Panc1 (cell line): ENCODE data around the gene SPECC1L. TPM values are rescaled to one million over a fixed set of nuclear protein-coding genes. Genes with fewer than 3 reads are reported as not detected.

Experiments
- ATAC-seq: fragments of 200-7000 bp; cut with Tn5 transposase; 2 replicates; pipeline ENCODE4 v1.9.1; 2020; ENCODE audit warnings: mild to moderate bottlenecking, moderate library complexity
- BruUV-seq: library from RNA; stranded (reverse); fragments of 400-500 nt; replicated peaks from 2 replicates; lab custom pipeline; 2021; lab: Mats Ljungman, UMichigan
- CTCF ChIA-PET: fragments of 300-600 bp; sonication (Branson Sonifier 250); formaldehyde crosslinking; loops from one replicate; lab custom pipeline; 2022; ENCODE audit warnings: antibody characterized with exemption; lab: Charles Lee
- POLR2A ChIA-PET: fragments of 300-600 bp; sonication (Branson Sonifier 250); formaldehyde crosslinking; loops from one replicate; lab custom pipeline; 2022; ENCODE audit warnings: antibody characterized with exemption; lab: Charles Lee
- DNase-seq: peaks from one replicate; pipeline ENCODE4 v3.0.0-alpha.2; 2010; ENCODE audit warnings: low read depth, low spot score
- H3K27ac ChIP-seq: 2 replicates; pipeline ENCODE4 v1.5.1; 2011; ENCODE audit warnings: mild to moderate bottlenecking, low read length, inconsistent platforms
- H3K27me3 ChIP-seq: fragments of 200-500 bp; sonication (Bioruptor generic); 2 replicates; pipeline ENCODE4 v1.6.0; 2014; ENCODE audit warnings: low read length, inconsistent platforms; ENCODE audit not compliant: control insufficient read depth, insufficient read depth
- H3K36me3 ChIP-seq: fragments of 200-500 bp; sonication (Bioruptor generic); 2 replicates; pipeline ENCODE4 v1.5.1; 2014; ENCODE audit warnings: inconsistent platforms, mild to moderate bottlenecking, low read length, moderate library complexity; ENCODE audit not compliant: control insufficient read depth, insufficient read depth
- H3K4me1 ChIP-seq: 2 replicates; pipeline ENCODE4 v1.5.1; 2011; ENCODE audit warnings: inconsistent platforms, mild to moderate bottlenecking, low read length, moderate library complexity; ENCODE audit not compliant: control insufficient read depth, insufficient read depth
- H3K4me3 ChIP-seq, 2 experiments: 2 replicates each; pipeline ENCODE4 v1.5.1; 2011 to 2012; ENCODE audit warnings: low read depth in 2 of 2, low read length in 2 of 2, mild to moderate bottlenecking in 2 of 2, inconsistent platforms in 1 of 2, moderate library complexity in 1 of 2
- H3K9me3 ChIP-seq: fragments of 200-500 bp; sonication (Bioruptor generic); 2 replicates; pipeline ENCODE4 v1.5.1; 2014; ENCODE audit warnings: low read depth, mild to moderate bottlenecking, inconsistent platforms, low read length, moderate library complexity; ENCODE audit not compliant: control insufficient read depth, insufficient read depth
- POLR2AphosphoS5 ChIP-seq: IDR thresholded peaks from 2 replicates; pipeline ENCODE4 v1.6.1; 2012; ENCODE audit warnings: mild to moderate bottlenecking, low read depth, low read length, moderate library complexity
- REST ChIP-seq, 2 experiments: IDR thresholded peaks; 2 replicates each; pipeline ENCODE4 v1.6.1; 2011 to 2012; ENCODE audit warnings: low read depth in 2 of 2, control low read depth in 1 of 2, low read length in 1 of 2, mild to moderate bottlenecking in 1 of 2, moderate library complexity in 1 of 2; ENCODE audit not compliant: insufficient read depth in 1 of 2
- SIN3A ChIP-seq: IDR thresholded peaks from 2 replicates; pipeline ENCODE4 v1.6.1; 2012; ENCODE audit warnings: low read depth, mild to moderate bottlenecking, low read length, moderate library complexity, borderline replicate concordance; ENCODE audit not compliant: insufficient read depth
- TCF7L2 ChIP-seq: IDR thresholded peaks from 2 replicates; pipeline ENCODE4 v1.6.1; 2011; ENCODE audit warnings: mild to moderate bottlenecking, low read depth, low read length, inconsistent platforms
- in situ Hi-C: cut with HindIII; loops from 2 replicates; pipeline ENCODE4 v1.10.0; 2016; ENCODE audit warnings: low sequenced_read_pairs, low pct_unique_long_range_greater_than_20kb
- intact Hi-C: fragments of 100-400 bp; cut with micrococcal nuclease; formaldehyde crosslinking; loops from one replicate; pipeline ENCODE4 v1.10.0; 2022; ENCODE audit not compliant: unreplicated experiment
- total RNA-seq: library from RNA; stranded (reverse); gene quantifications from one replicate; pipeline ENCODE4 v1.2.1, GENCODE V29; 2021; ENCODE audit not compliant: unreplicated experiment
- TF ChIP-seq, protein P1 (sequence below): fragments of 450-650 bp; IDR thresholded peaks from 2 replicates; pipeline ENCODE4 v1.5.1; 2017; ENCODE audit warnings: mild to moderate bottlenecking

SPECC1L gene
- total RNA-seq, 1 experiment from 2014 or later = 43.3 TPM

GRCh38 chr22:24420977-24421343 lies 150.3 kb downstream of the SPECC1L start:
- Histone ChIP-seq H3K27me3 (no peaks in the 10 kb centered on the region), H3K9me3 (no peaks in the 10 kb centered on the region), H3K4me1 (peaks cover 11% of the 10 kb centered on the region), H3K36me3 (no peaks in the 10 kb centered on the region), H3K27ac (no peak overlapping the region), H3K4me3 (no peak overlapping the region)
- no peak for ATAC-seq
- ChIA-PET CTCF (no interaction called here), POLR2A (no interaction called here)
- in situ Hi-C loops = no loop called here
- TF ChIP-seq SIN3A (no peak), POLR2AphosphoS5 (no peak), TCF7L2 (no peak), REST (IDR thresholded peaks at IDR 0.05; ENCODE audit: insufficient read depth in 1 of 2, low read depth in 2 of 2, low read length in 1 of 2) (no peak)
- TF ChIP-seq, protein P1, sequence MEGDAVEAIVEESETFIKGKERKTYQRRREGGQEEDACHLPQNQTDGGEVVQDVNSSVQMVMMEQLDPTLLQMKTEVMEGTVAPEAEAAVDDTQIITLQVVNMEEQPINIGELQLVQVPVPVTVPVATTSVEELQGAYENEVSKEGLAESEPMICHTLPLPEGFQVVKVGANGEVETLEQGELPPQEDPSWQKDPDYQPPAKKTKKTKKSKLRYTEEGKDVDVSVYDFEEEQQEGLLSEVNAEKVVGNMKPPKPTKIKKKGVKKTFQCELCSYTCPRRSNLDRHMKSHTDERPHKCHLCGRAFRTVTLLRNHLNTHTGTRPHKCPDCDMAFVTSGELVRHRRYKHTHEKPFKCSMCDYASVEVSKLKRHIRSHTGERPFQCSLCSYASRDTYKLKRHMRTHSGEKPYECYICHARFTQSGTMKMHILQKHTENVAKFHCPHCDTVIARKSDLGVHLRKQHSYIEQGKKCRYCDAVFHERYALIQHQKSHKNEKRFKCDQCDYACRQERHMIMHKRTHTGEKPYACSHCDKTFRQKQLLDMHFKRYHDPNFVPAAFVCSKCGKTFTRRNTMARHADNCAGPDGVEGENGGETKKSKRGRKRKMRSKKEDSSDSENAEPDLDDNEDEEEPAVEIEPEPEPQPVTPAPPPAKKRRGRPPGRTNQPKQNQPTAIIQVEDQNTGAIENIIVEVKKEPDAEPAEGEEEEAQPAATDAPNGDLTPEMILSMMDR = no peak
- BruUV-seq = no TSS peak
- intact Hi-C loops = loop anchor here (5.0 kb wide), 1 partner anchor 81 kb away; no protein-coding TSS in a partner anchor
- DNase-seq = no peak

- Histone ChIP-seq H3K27me3 (no peaks in the 10 kb centered on the region), H3K9me3 (no peaks in the 10 kb centered on the region), H3K4me1 (peaks cover 11% of the 10 kb centered on the region), H3K4me3 (no peak overlapping the region), H3K36me3 (no peaks in the 10 kb centered on the region), H3K27ac (no peak overlapping the region)
- DNase-seq = no peak
- ATAC-seq = no peak
- TF ChIP-seq REST (IDR thresholded peaks at IDR 0.05; ENCODE audit: insufficient read depth in 1 of 2, low read depth in 2 of 2, low read length in 1 of 2) (no peak), SIN3A (no peak), POLR2AphosphoS5 (no peak)
- TF ChIP-seq, protein P1 = peak; percentile 27; the same call in 1 of the 2 replicates
- in situ Hi-C loops = no loop called here
- POLR2A ChIA-PET = no interaction called here
- CTCF ChIA-PET = interaction anchor here (0.7 kb wide), 1 partner anchor 100 kb away, joined by 3 read pairs; no protein-coding TSS in a partner anchor
- no TSS peak for BruUV-seq
- intact Hi-C loops = loop anchor here (5.0 kb wide), 1 partner anchor 81 kb away; no protein-coding TSS in a partner anchor
Measured at GRCh38 chr22:24421428-24421931, 150.8 kb downstream of the SPECC1L start.
